Measurements from ENCODE around the gene RSBN1L. TPM values are rescaled to one million over a fixed set of nuclear protein-coding genes. Genes with fewer than 3 reads are reported as not detected.

Gene RSBN1L
- total RNA-seq, 1 experiment from 2014 or later, result 15.5 TPM

- Histone ChIP-seq H3K4me3 (replicated peaks in 1 of 2; ENCODE audit: low read depth in 1 of 2, low read length in 2 of 2) (no peak overlapping the region), H3K79me2 (ENCODE audit: insufficient read depth, low read length) (peaks cover 76% of the 10 kb centered on the region)
Measured at GRCh38 chr7:77693830-77694583, 2.3 kb upstream of the RSBN1L start.

More at GRCh38 chr7:77693830-77694583, 2.3 kb upstream of the RSBN1L start:
- RAD21 ChIA-PET (ENCODE audit: low non-redundant PET in 1 of 2, low total read pairs in 2 of 2, uncharacterized antibody in 2 of 2, unreplicated experiment in 2 of 2), result no interaction called here
- CTCF ChIA-PET, result no interaction called here
- BruUV-seq (replicated peaks), result no TSS peak
- ATAC-seq, result no peak
- no peak for TF ChIP-seq EZH2 (IDR thresholded peaks at IDR 0.05)
- TF ChIP-seq REST (IDR thresholded peaks at IDR 0.05; ENCODE audit: low read depth), result no peak
- no peak for TF ChIP-seq TCF7L2 (IDR thresholded peaks at IDR 0.05; ENCODE audit: borderline replicate concordance, extremely low read depth, insufficient read depth, insufficient read length)
- no peak for TF ChIP-seq POLR2A (IDR thresholded peaks at IDR 0.05; ENCODE audit: borderline replicate concordance, extremely low read depth, insufficient read depth, insufficient read length)
- TF ChIP-seq CTCF (IDR thresholded peaks at IDR 0.05 in 2 of 3, conservative IDR thresholded peaks at IDR 0.05 in 1 of 3; ENCODE audit: borderline replicate concordance in 1 of 3, insufficient read depth in 1 of 3, low read depth in 2 of 3, low read length in 2 of 3), result no peak
- no peak for TF ChIP-seq POLR2AphosphoS5 (IDR thresholded peaks at IDR 0.05; ENCODE audit: low read depth, low read length)
- no peak for TF ChIP-seq EGR1 (IDR thresholded peaks at IDR 0.05; ENCODE audit: low read depth)
- H2AFZ ChIP-seq (ENCODE audit: low read depth, low read length, poor library complexity, severe bottlenecking), result no peak overlapping the region
- H3K4me2 ChIP-seq (ENCODE audit: low read length), result no peak overlapping the region; the same call in 1 of the 2 replicates
- POLR2A ChIA-PET, result no interaction called here
- DNase-seq (ENCODE audit: low read depth, low spot score), result no peak
- no peaks in the 10 kb centered on the region for H3K9me2 ChIP-seq (ENCODE audit: insufficient read depth)
- H3K4me1 ChIP-seq (ENCODE audit: control insufficient read depth in 1 of 2, insufficient read depth in 2 of 2, low read length in 2 of 2), result peaks cover 5 to 17% of the 10 kb centered on the region in 2 experiments; a peak in 2 of 4 replicates
- H3K27ac ChIP-seq (ENCODE audit: low read depth, low read length), result no peak overlapping the region
- no peaks in the 10 kb centered on the region for H3K27me3 ChIP-seq (ENCODE audit: insufficient read depth, low read length)
- no peaks in the 10 kb centered on the region for H3K36me3 ChIP-seq (ENCODE audit: control insufficient read depth in 1 of 2, insufficient read depth in 2 of 2, low read length in 2 of 2)
- no peak overlapping the region for H3K9ac ChIP-seq (ENCODE audit: low read length)
- intact Hi-C loops (cut with micrococcal nuclease), result no loop called here
- H4K20me1 ChIP-seq (ENCODE audit: insufficient read depth), result no peaks in the 10 kb centered on the region
- H3K9me3 ChIP-seq (ENCODE audit: control insufficient read depth in 1 of 2, insufficient read depth in 1 of 2, low read depth in 1 of 2, low read length in 2 of 2), result no peaks in the 10 kb centered on the region

All from HCT116 (cell line).